Omental fat pad (tissue), 4 donors: ENCODE results near the gene DDR2. TPM values are rescaled to one million over a fixed set of nuclear protein-coding genes. Genes with fewer than 3 reads are reported as not detected.

Experiments
- ATAC-seq: fragments of 150-250 bp; one replicate; pipeline ENCODE4 v1.9.1; 2016; ENCODE audit warnings: mild to moderate bottlenecking, moderate library complexity; ENCODE audit not compliant: low FRiP score
- DNase-seq: peaks from one replicate; pipeline ENCODE4 v3.0.0-alpha.2; 2019; ENCODE audit warnings: low spot score
- CTCF ChIP-seq, 3 donors: fragments of 450-650 bp; IDR thresholded peaks; one replicate each; pipeline ENCODE4 v1.5.1; 2016 to 2017; ENCODE audit warnings: antibody characterized with exemption in 3 of 3, mild to moderate bottlenecking in 3 of 3, moderate library complexity in 2 of 3
- total RNA-seq, 4 donors: library from RNA; depleted of rRNA; stranded (reverse); fragments of >200 nt; gene quantifications; one replicate each; pipeline ENCODE4 v1.1.0, GENCODE V29; 2016

The DDR2 gene
- total RNA-seq, 4 donors from 2014 or later: 140 to 164 (median 145) TPM

GRCh38 chr1:162704673-162705424 lies 72.6 kb downstream of the DDR2 start:
- ATAC-seq (no peak), DNase-seq (no peak)
- no peak for TF ChIP-seq CTCF (IDR thresholded peaks at IDR 0.05)

- no peak for TF ChIP-seq CTCF (IDR thresholded peaks at IDR 0.05)
- DNase-seq: no peak
- ATAC-seq: no peak
Measured at GRCh38 chr1:162706003-162706402, 73.7 kb downstream of the DDR2 start.

GRCh38 chr1:162706606-162707005 lies 74.3 kb downstream of the DDR2 start:
- DNase-seq (no peak), ATAC-seq (no peak)
- no peak for TF ChIP-seq CTCF (IDR thresholded peaks at IDR 0.05)

- DNase-seq (no peak), ATAC-seq (no peak)
- TF ChIP-seq CTCF (IDR thresholded peaks at IDR 0.05): no peak
Measured at GRCh38 chr1:162708286-162708685, 76.0 kb downstream of the DDR2 start.

- no peak for TF ChIP-seq CTCF (IDR thresholded peaks at IDR 0.05)
- ATAC-seq: no peak
- no peak for DNase-seq
Measured at GRCh38 chr1:162709132-162709860, 77.0 kb downstream of the DDR2 start.

GRCh38 chr1:162709870-162710269 lies 77.6 kb downstream of the DDR2 start:
- peak; percentile 2 for ATAC-seq
- DNase-seq: no peak
- no peak for TF ChIP-seq CTCF (IDR thresholded peaks at IDR 0.05)

- DNase-seq: no peak
- TF ChIP-seq CTCF (IDR thresholded peaks at IDR 0.05): no peak
Measured at GRCh38 chr1:162710345-162710744, 78.1 kb downstream of the DDR2 start.

More at GRCh38 chr1:162710345-162710744, 78.1 kb downstream of the DDR2 start:
- peak; percentile 64 for ATAC-seq
